ENCODE results near the gene ZNF780B.
A peak's percentile ranks its signal among the peaks of the same experiment; 100 is the strongest.

ZNF780B gene

GRCh38 chr19:39998501-39998900, 57.5 kb downstream of the ZNF780B start:
- Histone ChIP-seq H4K91ac (ENCODE audit: low read length) (no peak overlapping the region), H3K9me3 (ENCODE audit: control insufficient read depth, low read length) (no peaks in the 10 kb centered on the region), H3K4me2 (ENCODE audit: low read length, poor library complexity, severe bottlenecking) (no peak overlapping the region), H2BK12ac (ENCODE audit: low read length in 2 of 2) (no peak overlapping the region), H3K4ac (ENCODE audit: low read depth in 1 of 2, low read length in 2 of 2) (no peak overlapping the region), H3K27me3 (ENCODE audit: control insufficient read depth in 1 of 2, insufficient read depth in 1 of 2, low read length in 2 of 2) (no peaks in the 10 kb centered on the region), H2AFZ (ENCODE audit: low read depth, low read length) (no peak overlapping the region), H3K4me3 (ENCODE audit: insufficient read depth in 1 of 2, low read depth in 1 of 2, low read length in 2 of 2) (no peak overlapping the region), H4K8ac (ENCODE audit: low read length) (no peak overlapping the region), H3K9ac (ENCODE audit: low read length) (peak overlapping the region; percentile 53), H3K18ac (ENCODE audit: low read depth in 1 of 2, low read length in 2 of 2) (no peak overlapping the region), H2AK5ac (ENCODE audit: low read length, severe bottlenecking) (no peak overlapping the region), H3K36me3 (ENCODE audit: control insufficient read depth in 1 of 2, insufficient read depth in 2 of 2, low read depth in 1 of 2, low read length in 2 of 2) (peaks cover 0 to 3% of the 10 kb centered on the region in 2 experiments), H2BK120ac (ENCODE audit: low read depth, low read length) (no peak overlapping the region), H3K27ac (ENCODE audit: low read length, poor library complexity, severe bottlenecking) (no peak overlapping the region), H3K4me1 (ENCODE audit: control insufficient read depth, insufficient read depth, low read depth, low read length) (peaks cover 8% of the 10 kb centered on the region), H3K23ac (ENCODE audit: low read length in 2 of 2) (no peak overlapping the region), H2BK15ac (ENCODE audit: low read depth, poor library complexity, severe bottlenecking) (no peak overlapping the region), H3K14ac (ENCODE audit: low read length in 2 of 2) (no peak overlapping the region), H3K79me1 (replicated peaks; ENCODE audit: low read length, poor library complexity, severe bottlenecking) (peaks cover 21% of the 10 kb centered on the region), H2BK5ac (ENCODE audit: low read depth, low read length, poor library complexity, severe bottlenecking) (no peak overlapping the region)
- no peak for DNase-seq
- 93% methylated on average over 4 of the region's 4 CpGs for WGBS

GRCh38 chr19:39997638-39998216, 58.3 kb downstream of the ZNF780B start:
- Histone ChIP-seq H3K23ac (ENCODE audit: low read length in 2 of 2) (no peak overlapping the region), H4K8ac (ENCODE audit: low read length) (peak overlapping the region; percentile 95), H3K27ac (ENCODE audit: low read length, poor library complexity, severe bottlenecking) (no peak overlapping the region), H3K4me3 (ENCODE audit: insufficient read depth in 1 of 2, low read depth in 1 of 2, low read length in 2 of 2) (peak overlapping the region in 1 of 2 experiments; percentile 96), H3K27me3 (ENCODE audit: control insufficient read depth in 1 of 2, insufficient read depth in 1 of 2, low read length in 2 of 2) (no peaks in the 10 kb centered on the region), H3K14ac (ENCODE audit: low read length in 2 of 2) (no peak overlapping the region), H3K4me2 (ENCODE audit: low read length, poor library complexity, severe bottlenecking) (peak overlapping the region; percentile 65), H3K4me1 (ENCODE audit: control insufficient read depth, insufficient read depth, low read depth, low read length) (peaks cover 8% of the 10 kb centered on the region), H2BK15ac (ENCODE audit: low read depth, poor library complexity, severe bottlenecking) (no peak overlapping the region), H2BK12ac (ENCODE audit: low read length in 2 of 2) (no peak overlapping the region), H3K36me3 (ENCODE audit: control insufficient read depth in 1 of 2, insufficient read depth in 2 of 2, low read depth in 1 of 2, low read length in 2 of 2) (peaks cover 0 to 3% of the 10 kb centered on the region in 2 experiments), H3K9me3 (ENCODE audit: control insufficient read depth, low read length) (no peaks in the 10 kb centered on the region), H2BK120ac (ENCODE audit: low read depth, low read length) (no peak overlapping the region), H3K18ac (ENCODE audit: low read depth in 1 of 2, low read length in 2 of 2) (peak overlapping the region in 1 of 2 experiments; percentile 95), H4K91ac (ENCODE audit: low read length) (no peak overlapping the region), H2BK5ac (ENCODE audit: low read depth, low read length, poor library complexity, severe bottlenecking) (no peak overlapping the region), H2AFZ (ENCODE audit: low read depth, low read length) (peak overlapping the region; percentile 94), H3K4ac (ENCODE audit: low read depth in 1 of 2, low read length in 2 of 2) (peak overlapping the region in 1 of 2 experiments; percentile 99), H3K79me1 (replicated peaks; ENCODE audit: low read length, poor library complexity, severe bottlenecking) (peaks cover 24% of the 10 kb centered on the region), H3K9ac (ENCODE audit: low read length) (peak overlapping the region; percentile 97), H2AK5ac (ENCODE audit: low read length, severe bottlenecking) (no peak overlapping the region)
- WGBS = 100% methylated on average over 2 of the region's 5 CpGs
- no peak for DNase-seq

GRCh38 chr19:39996811-39997637, 59.0 kb downstream of the ZNF780B start, which contains the start of gene ZNF546:
ZNF546 (plus strand) TSS chr19:39997060; CDS start chr19:39998327, 1,267 bp downstream.
- 10% methylated on average over 53 of the region's 53 CpGs for WGBS
- DNase-seq = peak; percentile 92
- H2BK15ac ChIP-seq (ENCODE audit: low read depth, poor library complexity, severe bottlenecking) = peak within 1 kb of the TSS; percentile 60
- peak within 1 kb of the TSS in 1 of 2 experiments; percentile 57 for H3K23ac ChIP-seq (ENCODE audit: low read length in 2 of 2)
- no peak within 1 kb of the TSS for H2AK5ac ChIP-seq (ENCODE audit: low read length, severe bottlenecking)
- peak within 1 kb of the TSS; percentile 21 to 38 for H2BK12ac ChIP-seq (ENCODE audit: low read length in 2 of 2)
- H3K9me3 ChIP-seq (ENCODE audit: control insufficient read depth, low read length) = no peaks in the 10 kb centered on the region
- H2BK5ac ChIP-seq (ENCODE audit: low read depth, low read length, poor library complexity, severe bottlenecking) = no peak within 1 kb of the TSS
- peaks cover 8% of the 10 kb centered on the region for H3K4me1 ChIP-seq (ENCODE audit: control insufficient read depth, insufficient read depth, low read depth, low read length)
- H3K79me1 ChIP-seq (replicated peaks; ENCODE audit: low read length, poor library complexity, severe bottlenecking) = peaks cover 25% of the 10 kb centered on the region
- H3K4me3 ChIP-seq (ENCODE audit: insufficient read depth in 1 of 2, low read depth in 1 of 2, low read length in 2 of 2) = peak within 1 kb of the TSS; percentile 83 to 96
- H2AFZ ChIP-seq (ENCODE audit: low read depth, low read length) = peak within 1 kb of the TSS; percentile 94
- H3K9ac ChIP-seq (ENCODE audit: low read length) = peak within 1 kb of the TSS; percentile 97
- H3K4me2 ChIP-seq (ENCODE audit: low read length, poor library complexity, severe bottlenecking) = peak within 1 kb of the TSS; percentile 65
- H2BK120ac ChIP-seq (ENCODE audit: low read depth, low read length) = no peak within 1 kb of the TSS
- H4K91ac ChIP-seq (ENCODE audit: low read length) = peak within 1 kb of the TSS; percentile 70
- H3K36me3 ChIP-seq (ENCODE audit: control insufficient read depth in 1 of 2, insufficient read depth in 2 of 2, low read depth in 1 of 2, low read length in 2 of 2) = peaks cover 0 to 3% of the 10 kb centered on the region in 2 experiments
- peak within 1 kb of the TSS; percentile 95 to 99 for H3K4ac ChIP-seq (ENCODE audit: low read depth in 1 of 2, low read length in 2 of 2)
- no peaks in the 10 kb centered on the region for H3K27me3 ChIP-seq (ENCODE audit: control insufficient read depth in 1 of 2, insufficient read depth in 1 of 2, low read length in 2 of 2)
- peak within 1 kb of the TSS; percentile 95 for H4K8ac ChIP-seq (ENCODE audit: low read length)
- H3K14ac ChIP-seq (ENCODE audit: low read length in 2 of 2) = peak within 1 kb of the TSS in 1 of 2 experiments; percentile 97
- peak within 1 kb of the TSS; percentile 75 for H3K27ac ChIP-seq (ENCODE audit: low read length, poor library complexity, severe bottlenecking)
- H3K18ac ChIP-seq (ENCODE audit: low read depth in 1 of 2, low read length in 2 of 2) = peak within 1 kb of the TSS; percentile 89 to 95
